Uterus (tissue), 4 donors: Measurements from ENCODE around the gene SYNRG. TPM values are rescaled to one million over a fixed set of nuclear protein-coding genes. Genes with fewer than 3 reads are reported as not detected.

Experiments
- DNase-seq, 2 donors: peaks; one replicate each; pipeline ENCODE4 v3.0.0-alpha.2; 2019 to 2020
- H3K27ac ChIP-seq, 2 donors: fragments of 200-600 bp; sonication (generic); 1 replicate in 1 of 2; 2 replicates in 1 of 2; pipeline ENCODE4 v1.5.1; 2016 to 2018
- H3K27me3 ChIP-seq, 2 donors: fragments of 200-600 bp; sonication (generic); one replicate each; pipeline ENCODE4 v1.5.1; 2018 to 2019; ENCODE audit warnings: control low read depth in 1 of 2
- H3K36me3 ChIP-seq, 2 donors: fragments of 200-600 bp; sonication (generic); one replicate each; pipeline ENCODE4 v1.5.1; 2019; ENCODE audit warnings: control low read depth in 1 of 2
- H3K4me1 ChIP-seq, 2 donors: fragments of 200-600 bp; sonication (generic); one replicate each; pipeline ENCODE4 v1.5.1; 2018 to 2019; ENCODE audit warnings: control low read depth in 1 of 2
- H3K4me3 ChIP-seq, 2 donors: fragments of 200-600 bp; sonication (generic); 1 replicate in 1 of 2; 2 replicates in 1 of 2; pipeline ENCODE4 v1.5.1; 2018 to 2019; ENCODE audit warnings: mild to moderate bottlenecking in 1 of 2
- H3K9me3 ChIP-seq, 2 donors: fragments of 200-600 bp; sonication (generic); one replicate each; pipeline ENCODE4 v1.5.1; 2019; ENCODE audit warnings: control low read depth in 1 of 2
- POLR2A ChIP-seq, 2 donors: fragments of 450-650 bp; IDR thresholded peaks; one replicate each; pipeline ENCODE4 v1.6.1; 2016; ENCODE audit warnings: antibody characterized with exemption in 2 of 2, mild to moderate bottlenecking in 1 of 2, moderate library complexity in 1 of 2
- intact Hi-C: fragments of 100-400 bp; cut with DNase I; formaldehyde crosslinking; loops from one replicate; pipeline ENCODE4 v1.15.1; 2023; ENCODE audit warnings: low total_unique reads
- total RNA-seq, 4 donors: library from RNA; depleted of rRNA in 3 of 4; stranded (reverse); fragments of >200 nt in 3 of 4; gene quantifications; one replicate each; pipeline versions ENCODE4 v1.1.0 to v1.2.4, GENCODE V29; 2014 to 2023
- TF ChIP-seq, protein P1 (sequence below), 4 experiments: fragments of 200-600 bp in 2 of 4; fragments of 450-650 bp in 2 of 4; sonication (generic) in 2 of 4; IDR thresholded peaks; one replicate each; pipeline ENCODE4 v1.5.1; 2016 to 2019; ENCODE audit warnings: antibody characterized with exemption in 4 of 4, mild to moderate bottlenecking in 2 of 4, moderate library complexity in 1 of 4
- donor health status: DM: yes; HTN: yes; CAD: no.

Gene SYNRG
- total RNA-seq, 4 donors from 2014 or later: 14.4 to 92.0 (median 41.6) TPM

- no peak for DNase-seq
- no peak overlapping the region for H3K27ac ChIP-seq
- TF ChIP-seq, protein P1, sequence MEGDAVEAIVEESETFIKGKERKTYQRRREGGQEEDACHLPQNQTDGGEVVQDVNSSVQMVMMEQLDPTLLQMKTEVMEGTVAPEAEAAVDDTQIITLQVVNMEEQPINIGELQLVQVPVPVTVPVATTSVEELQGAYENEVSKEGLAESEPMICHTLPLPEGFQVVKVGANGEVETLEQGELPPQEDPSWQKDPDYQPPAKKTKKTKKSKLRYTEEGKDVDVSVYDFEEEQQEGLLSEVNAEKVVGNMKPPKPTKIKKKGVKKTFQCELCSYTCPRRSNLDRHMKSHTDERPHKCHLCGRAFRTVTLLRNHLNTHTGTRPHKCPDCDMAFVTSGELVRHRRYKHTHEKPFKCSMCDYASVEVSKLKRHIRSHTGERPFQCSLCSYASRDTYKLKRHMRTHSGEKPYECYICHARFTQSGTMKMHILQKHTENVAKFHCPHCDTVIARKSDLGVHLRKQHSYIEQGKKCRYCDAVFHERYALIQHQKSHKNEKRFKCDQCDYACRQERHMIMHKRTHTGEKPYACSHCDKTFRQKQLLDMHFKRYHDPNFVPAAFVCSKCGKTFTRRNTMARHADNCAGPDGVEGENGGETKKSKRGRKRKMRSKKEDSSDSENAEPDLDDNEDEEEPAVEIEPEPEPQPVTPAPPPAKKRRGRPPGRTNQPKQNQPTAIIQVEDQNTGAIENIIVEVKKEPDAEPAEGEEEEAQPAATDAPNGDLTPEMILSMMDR (IDR thresholded peaks at IDR 0.05): no peak
- TF ChIP-seq POLR2A (IDR thresholded peaks at IDR 0.05): no peak
Observed at GRCh38 chr17:37505333-37505732, 103.9 kb downstream of the SYNRG start.

DNA sequence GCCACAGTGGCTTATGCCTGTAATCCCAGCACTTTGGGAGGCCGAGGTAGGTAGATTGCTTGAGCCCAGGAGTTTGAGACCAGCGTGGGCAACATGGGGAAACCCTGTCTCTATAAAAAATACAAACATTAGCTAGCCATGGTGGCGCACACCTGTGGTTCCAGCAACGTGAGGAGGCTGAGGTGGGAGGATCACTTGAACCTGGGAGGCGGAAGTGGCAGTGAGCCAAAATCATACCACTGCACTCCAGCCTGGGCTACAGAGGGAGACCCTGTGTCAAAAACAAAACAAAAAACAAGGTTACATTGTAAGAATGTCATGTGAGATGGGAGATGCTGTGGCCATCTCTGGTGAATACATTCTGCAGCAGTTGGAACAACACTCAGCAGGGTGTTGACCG, 106.1 kb downstream of the SYNRG start:
- no peak for DNase-seq
- intact Hi-C loops: no loop called here
- Histone ChIP-seq H3K36me3 (no peaks in the 10 kb centered on the region), H3K27me3 (no peaks in the 10 kb centered on the region), H3K27ac (no peak overlapping the region), H3K4me1 (no peaks in the 10 kb centered on the region), H3K9me3 (no peaks in the 10 kb centered on the region), H3K4me3 (no peak overlapping the region)
- TF ChIP-seq, protein P1 (IDR thresholded peaks at IDR 0.05): no peak
- TF ChIP-seq POLR2A (IDR thresholded peaks at IDR 0.05): no peak

More at GRCh38 chr17:37505333-37505732, 103.9 kb downstream of the SYNRG start:
- Histone ChIP-seq H3K36me3 (no peaks in the 10 kb centered on the region), H3K4me1 (no peaks in the 10 kb centered on the region), H3K27me3 (no peaks in the 10 kb centered on the region), H3K4me3 (no peak overlapping the region), H3K9me3 (no peaks in the 10 kb centered on the region)
- intact Hi-C loops: no loop called here

GRCh38 chr17:37502009-37502936, 106.9 kb downstream of the SYNRG start:
- no peak for DNase-seq
- Histone ChIP-seq H3K9me3 (no peaks in the 10 kb centered on the region), H3K4me1 (no peaks in the 10 kb centered on the region), H3K4me3 (no peak overlapping the region), H3K36me3 (no peaks in the 10 kb centered on the region), H3K27me3 (no peaks in the 10 kb centered on the region), H3K27ac (no peak overlapping the region)
- TF ChIP-seq, protein P1 (IDR thresholded peaks at IDR 0.05): no peak
- no peak for TF ChIP-seq POLR2A (IDR thresholded peaks at IDR 0.05)
- intact Hi-C loops: no loop called here

DNA sequence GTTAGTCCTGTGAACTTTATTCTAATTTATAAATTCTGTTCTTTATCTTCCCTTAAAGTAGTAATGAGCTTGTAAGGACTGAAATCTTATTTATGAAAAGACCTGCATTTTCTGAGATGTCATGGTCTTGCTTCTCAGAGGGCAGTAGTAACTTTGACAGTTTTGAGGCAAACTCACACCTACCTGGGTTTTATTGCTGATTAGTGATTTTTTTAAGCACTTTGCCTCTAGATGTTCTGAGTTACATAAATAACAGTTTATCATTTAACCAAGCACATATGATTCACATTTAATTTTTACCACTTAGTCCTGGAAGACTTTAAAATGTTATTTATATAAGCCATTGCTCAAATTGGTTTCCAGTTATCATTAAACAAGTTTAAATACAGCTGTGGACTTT, 108.8 kb downstream of the SYNRG start:
- intact Hi-C loops: no loop called here
- TF ChIP-seq, protein P1 (IDR thresholded peaks at IDR 0.05): no peak
- no peak for TF ChIP-seq POLR2A (IDR thresholded peaks at IDR 0.05)
- Histone ChIP-seq H3K27ac (no peak overlapping the region), H3K4me3 (no peak overlapping the region), H3K27me3 (no peaks in the 10 kb centered on the region), H3K9me3 (no peaks in the 10 kb centered on the region), H3K36me3 (no peaks in the 10 kb centered on the region), H3K4me1 (no peaks in the 10 kb centered on the region)
- DNase-seq: no peak

GRCh38 chr17:37494971-37495370, 114.2 kb downstream of the SYNRG start:
- no peaks in the 10 kb centered on the region for H3K36me3 ChIP-seq
- DNase-seq: no peak
- intact Hi-C loops: no loop called here
- H3K4me1 ChIP-seq: no peaks in the 10 kb centered on the region
- H3K27me3 ChIP-seq: no peaks in the 10 kb centered on the region
- H3K9me3 ChIP-seq: no peaks in the 10 kb centered on the region
- TF ChIP-seq, protein P1 (IDR thresholded peaks at IDR 0.05): no peak
- no peak for TF ChIP-seq POLR2A (IDR thresholded peaks at IDR 0.05)
- no peak overlapping the region for H3K27ac ChIP-seq
- H3K4me3 ChIP-seq: no peak overlapping the region
